ENCODE measurements around the gene IKZF2.

DNA sequence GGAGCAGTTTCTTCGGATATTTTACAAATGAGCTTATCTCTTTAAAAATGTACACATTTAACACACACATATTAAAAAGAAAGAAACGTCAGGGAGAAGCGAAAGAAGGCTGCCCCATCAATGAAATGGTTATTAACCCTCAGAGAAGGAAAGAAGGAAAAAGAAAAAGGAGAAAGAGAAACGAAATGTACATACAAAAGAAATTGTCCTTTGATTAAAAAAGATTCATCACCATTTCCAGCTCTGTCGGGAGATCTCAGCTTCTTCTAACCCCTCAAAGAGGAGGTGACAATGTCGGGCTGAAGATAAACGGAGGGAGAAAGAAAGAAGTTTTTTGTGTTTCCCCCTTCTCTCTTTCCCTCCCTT, 1.5 kb downstream of the IKZF2 start:
- TF ChIP-seq, protein P1, sequence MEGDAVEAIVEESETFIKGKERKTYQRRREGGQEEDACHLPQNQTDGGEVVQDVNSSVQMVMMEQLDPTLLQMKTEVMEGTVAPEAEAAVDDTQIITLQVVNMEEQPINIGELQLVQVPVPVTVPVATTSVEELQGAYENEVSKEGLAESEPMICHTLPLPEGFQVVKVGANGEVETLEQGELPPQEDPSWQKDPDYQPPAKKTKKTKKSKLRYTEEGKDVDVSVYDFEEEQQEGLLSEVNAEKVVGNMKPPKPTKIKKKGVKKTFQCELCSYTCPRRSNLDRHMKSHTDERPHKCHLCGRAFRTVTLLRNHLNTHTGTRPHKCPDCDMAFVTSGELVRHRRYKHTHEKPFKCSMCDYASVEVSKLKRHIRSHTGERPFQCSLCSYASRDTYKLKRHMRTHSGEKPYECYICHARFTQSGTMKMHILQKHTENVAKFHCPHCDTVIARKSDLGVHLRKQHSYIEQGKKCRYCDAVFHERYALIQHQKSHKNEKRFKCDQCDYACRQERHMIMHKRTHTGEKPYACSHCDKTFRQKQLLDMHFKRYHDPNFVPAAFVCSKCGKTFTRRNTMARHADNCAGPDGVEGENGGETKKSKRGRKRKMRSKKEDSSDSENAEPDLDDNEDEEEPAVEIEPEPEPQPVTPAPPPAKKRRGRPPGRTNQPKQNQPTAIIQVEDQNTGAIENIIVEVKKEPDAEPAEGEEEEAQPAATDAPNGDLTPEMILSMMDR (IDR thresholded peaks at IDR 0.05; ENCODE audit: low read depth, low read length, missing input control): no peak
- TF ChIP-seq HNF4A (conservative IDR thresholded peaks at IDR 0.05): no peak
- TF ChIP-seq EGR1 (IDR thresholded peaks at IDR 0.05; ENCODE audit: low read depth in 2 of 2): no peak
- no peak for TF ChIP-seq YY1 (IDR thresholded peaks at IDR 0.05)
- TF ChIP-seq, protein P2, sequence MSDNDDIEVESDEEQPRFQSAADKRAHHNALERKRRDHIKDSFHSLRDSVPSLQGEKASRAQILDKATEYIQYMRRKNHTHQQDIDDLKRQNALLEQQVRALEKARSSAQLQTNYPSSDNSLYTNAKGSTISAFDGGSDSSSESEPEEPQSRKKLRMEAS (IDR thresholded peaks at IDR 0.05): no peak
- TF ChIP-seq GABPA (IDR thresholded peaks at IDR 0.05 in 1 of 2, conservative IDR thresholded peaks at IDR 0.05 in 1 of 2): no peak
